IPS-15b (cell line): ENCODE data around the gene TMEM50A.
A peak's percentile ranks its signal among the peaks of the same experiment; 100 is the strongest.
"Not testable (repeated sequence)": the region's sequence is repeated elsewhere in the genome, so short reads cannot be mapped to it uniquely, and the experiment has no call there.

ENCODE experiments used
- H3K27me3 ChIP-seq: one replicate; pipeline ENCODE4 v1.6.1; 2013; ENCODE audit warnings: low read length; ENCODE audit not compliant: control insufficient read depth, insufficient read depth
- H3K36me3 ChIP-seq: one replicate; pipeline ENCODE4 v1.6.1; 2013; ENCODE audit warnings: low read length; ENCODE audit not compliant: control insufficient read depth, insufficient read depth
- H3K4me1 ChIP-seq: one replicate; pipeline ENCODE4 v1.6.1; 2013; ENCODE audit warnings: mild to moderate bottlenecking, low read length; ENCODE audit not compliant: control insufficient read depth, insufficient read depth
- H3K4me3 ChIP-seq: one replicate; pipeline ENCODE4 v1.5.1; 2013; ENCODE audit warnings: low read depth, low read length
- H3K9ac ChIP-seq: one replicate; pipeline ENCODE4 v1.6.1; 2013; ENCODE audit warnings: low read depth, mild to moderate bottlenecking, low read length
- H3K9me3 ChIP-seq: one replicate; pipeline ENCODE4 v1.6.1; 2013; ENCODE audit warnings: mild to moderate bottlenecking, low read length; ENCODE audit not compliant: control insufficient read depth, insufficient read depth

Gene TMEM50A

DNA sequence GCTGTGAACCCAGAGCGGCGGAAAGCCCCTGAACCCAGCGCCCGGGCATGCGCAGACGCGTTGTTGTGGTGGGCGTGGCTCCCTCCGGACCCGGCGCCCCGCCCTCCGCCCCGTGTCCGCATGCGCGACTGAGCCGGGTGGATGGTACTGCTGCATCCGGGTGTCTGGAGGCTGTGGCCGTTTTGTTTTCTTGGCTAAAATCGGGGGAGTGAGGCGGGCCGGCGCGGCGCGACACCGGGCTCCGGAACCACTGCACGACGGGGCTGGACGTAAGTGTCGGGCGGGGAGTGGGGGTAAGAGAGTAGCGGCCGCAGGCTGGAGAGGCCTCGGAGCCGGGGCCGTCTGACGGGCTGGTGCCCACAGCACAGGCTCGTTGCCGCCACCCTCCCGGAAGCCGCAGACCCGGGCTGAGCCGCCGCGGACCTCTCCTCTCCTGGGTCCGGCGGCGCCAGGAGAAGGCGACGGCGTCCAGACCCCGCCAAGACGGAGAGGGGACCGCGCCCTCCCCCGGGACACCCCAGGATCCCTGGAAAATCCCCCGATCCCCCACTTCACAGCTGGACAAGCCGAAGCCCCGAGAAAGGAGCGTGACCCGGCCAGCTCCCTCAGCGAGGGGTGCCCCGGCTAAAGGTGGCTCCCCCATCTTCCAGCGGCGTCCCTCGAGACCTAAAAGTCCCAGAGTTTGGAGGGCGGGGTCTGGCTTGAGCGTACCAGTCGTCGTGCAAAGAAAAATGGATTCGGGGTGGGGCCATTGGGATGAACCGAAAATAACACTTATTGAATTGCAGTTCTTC is at the start of gene TMEM50A:
TSS of gene TMEM50A (plus strand) at position 147 of the 794 bp plus-strand sequence. CDS start 2,153 bp downstream, outside the sequence.
- H3K9me3 ChIP-seq: no peaks in the 10 kb centered on the region
- H3K36me3 ChIP-seq: no peaks in the 10 kb centered on the region
- H3K4me3 ChIP-seq: peak within 1 kb of the TSS; percentile 85
- H3K27me3 ChIP-seq: no peaks in the 10 kb centered on the region
- peaks cover 3% of the 10 kb centered on the region for H3K4me1 ChIP-seq
- peak within 1 kb of the TSS; percentile 87 for H3K9ac ChIP-seq

DNA sequence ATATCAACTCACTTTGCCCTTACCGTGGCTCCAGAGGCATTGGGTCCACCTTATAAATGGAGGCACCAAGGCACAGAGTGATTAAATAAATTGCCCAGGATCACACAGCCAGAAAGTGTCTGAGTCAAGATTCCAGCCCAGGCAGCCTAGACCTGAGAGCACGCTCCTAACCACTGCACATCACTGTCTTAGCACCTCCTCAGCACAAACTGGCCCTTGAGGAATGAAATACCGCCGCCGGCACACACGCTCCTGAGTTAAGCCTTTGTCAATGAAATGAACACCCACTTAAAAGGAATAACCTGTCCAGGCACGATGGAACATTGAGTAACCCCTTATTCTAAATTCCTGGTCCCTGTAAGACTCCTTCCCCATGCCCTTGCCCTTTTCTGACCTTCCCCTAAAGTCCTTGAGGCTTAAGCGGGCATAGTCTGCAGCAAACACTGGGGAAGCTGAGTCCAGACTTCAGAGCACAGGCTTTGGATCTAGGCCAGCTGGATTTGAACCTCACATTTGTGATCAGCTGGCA is 49.5 kb upstream of the TMEM50A start:
- H3K4me3 ChIP-seq, H3K36me3 ChIP-seq, H3K9me3 ChIP-seq, H3K4me1 ChIP-seq, H3K9ac ChIP-seq, H3K27me3 ChIP-seq: not testable (repeated sequence)

DNA sequence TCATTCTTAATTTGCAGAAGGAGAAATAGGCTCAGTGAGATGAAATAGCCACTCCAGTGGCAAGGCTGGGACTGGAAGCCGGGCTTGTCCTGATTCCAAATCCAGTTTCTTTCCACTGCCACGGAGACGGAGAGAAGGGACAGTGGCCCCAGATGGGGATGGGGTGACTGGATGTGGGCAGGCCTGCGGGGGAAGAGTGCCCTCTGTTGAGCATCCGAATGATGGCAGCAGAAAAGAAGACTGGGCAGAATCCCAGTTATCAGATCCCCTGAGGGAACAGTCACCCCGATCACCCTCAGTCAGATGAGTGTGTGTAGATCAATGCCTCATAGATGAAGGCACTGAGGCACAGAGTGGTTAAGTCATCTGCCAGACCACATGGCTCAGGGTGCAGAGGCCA is 48.1 kb upstream of the TMEM50A start:
- not testable (repeated sequence) for H3K9me3 ChIP-seq, H3K9ac ChIP-seq, H3K27me3 ChIP-seq

DNA sequence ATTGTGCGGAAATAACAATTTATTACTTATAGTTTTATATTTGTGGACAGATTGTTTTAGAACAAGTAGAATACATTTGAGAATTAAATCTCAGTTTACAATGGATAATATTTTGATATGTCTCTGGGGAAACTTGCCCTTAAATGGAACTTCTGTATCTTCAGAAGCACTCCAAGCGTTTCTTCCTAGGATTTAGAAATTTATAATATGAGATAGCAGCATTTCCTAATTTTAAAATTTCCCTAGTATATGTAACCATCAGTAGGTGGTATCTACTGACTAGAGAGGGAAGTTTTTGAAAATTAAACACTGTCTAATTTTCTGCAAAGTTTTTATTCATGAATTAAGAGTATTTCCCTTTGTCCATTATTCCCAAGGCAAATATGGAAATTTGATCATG is 44.7 kb upstream of the TMEM50A start:
- not testable (repeated sequence) for H3K36me3 ChIP-seq, H3K4me1 ChIP-seq, H3K4me3 ChIP-seq, H3K9ac ChIP-seq, H3K27me3 ChIP-seq, H3K9me3 ChIP-seq

More for the DNA sequence above, 48.1 kb upstream of the TMEM50A start:
- not testable (repeated sequence) for H3K4me3 ChIP-seq, H3K4me1 ChIP-seq, H3K36me3 ChIP-seq

DNA sequence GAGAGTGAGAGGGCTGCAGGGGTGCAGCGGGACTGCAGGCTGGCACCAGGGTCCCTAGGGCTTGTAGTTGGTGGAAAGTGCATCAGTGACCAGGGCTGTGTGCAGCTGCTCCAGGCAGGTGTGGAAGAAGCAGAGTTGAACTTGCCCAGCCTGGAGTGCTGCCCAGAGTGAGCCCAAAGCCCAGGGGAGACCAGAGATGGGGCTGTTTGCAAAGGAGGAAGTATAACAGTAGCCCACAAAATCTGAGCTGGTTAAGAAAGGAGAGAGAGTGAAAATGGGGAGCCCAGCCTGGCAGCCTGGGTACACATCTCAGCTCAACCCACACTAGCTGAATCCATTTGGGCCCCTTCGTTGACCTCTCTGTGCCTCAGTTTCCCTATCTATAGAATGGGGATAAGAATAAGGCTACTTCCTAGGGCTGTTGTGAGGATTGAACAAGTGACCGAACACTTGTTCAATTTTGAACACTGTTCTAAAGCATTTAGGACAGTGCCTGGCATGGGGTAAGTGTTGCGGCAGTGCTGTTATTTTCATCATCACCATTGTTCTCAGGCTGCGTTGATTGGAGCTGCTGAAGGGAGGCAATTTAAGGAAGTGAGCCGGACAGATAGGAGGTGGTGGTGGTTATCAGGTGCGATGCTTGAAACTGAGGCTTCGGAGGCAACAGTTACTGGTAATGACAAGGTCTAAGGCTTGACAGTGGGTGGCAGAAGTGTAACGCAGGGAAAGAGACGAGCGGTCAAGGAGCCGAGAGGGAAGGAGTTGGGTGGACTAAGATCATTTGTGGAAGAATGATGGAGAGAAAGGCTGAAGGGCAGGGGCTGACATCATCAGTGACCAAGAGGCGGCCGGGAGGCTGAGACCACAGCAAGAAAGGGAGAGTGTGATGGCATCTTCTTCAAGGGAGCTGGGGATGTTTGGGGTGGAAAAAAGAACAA is 43.0 kb upstream of the TMEM50A start:
- H3K27me3 ChIP-seq, H3K9me3 ChIP-seq, H3K9ac ChIP-seq, H3K36me3 ChIP-seq, H3K4me3 ChIP-seq, H3K4me1 ChIP-seq: not testable (repeated sequence)

DNA sequence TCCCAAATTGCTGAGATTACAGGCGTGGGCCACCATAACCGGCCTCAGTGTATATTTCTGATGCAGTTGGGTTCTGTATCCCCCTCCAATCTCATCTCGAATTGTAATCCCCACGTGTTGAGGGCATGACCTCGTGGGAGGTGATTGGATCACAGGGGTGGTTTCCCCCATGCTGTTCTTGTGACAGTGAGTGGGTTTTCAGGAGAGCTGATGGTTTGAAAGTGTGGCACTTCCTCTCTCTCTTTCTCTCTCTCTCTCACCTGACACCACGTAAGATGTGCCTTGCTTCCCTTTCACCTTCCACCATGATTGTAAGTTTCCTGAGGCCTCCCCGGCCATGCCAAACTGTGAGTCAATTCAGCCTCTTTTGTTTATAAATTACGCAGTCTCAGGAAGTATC is 41.6 kb upstream of the TMEM50A start:
- H3K4me1 ChIP-seq, H3K27me3 ChIP-seq, H3K9ac ChIP-seq, H3K9me3 ChIP-seq, H3K36me3 ChIP-seq, H3K4me3 ChIP-seq: not testable (repeated sequence)

DNA sequence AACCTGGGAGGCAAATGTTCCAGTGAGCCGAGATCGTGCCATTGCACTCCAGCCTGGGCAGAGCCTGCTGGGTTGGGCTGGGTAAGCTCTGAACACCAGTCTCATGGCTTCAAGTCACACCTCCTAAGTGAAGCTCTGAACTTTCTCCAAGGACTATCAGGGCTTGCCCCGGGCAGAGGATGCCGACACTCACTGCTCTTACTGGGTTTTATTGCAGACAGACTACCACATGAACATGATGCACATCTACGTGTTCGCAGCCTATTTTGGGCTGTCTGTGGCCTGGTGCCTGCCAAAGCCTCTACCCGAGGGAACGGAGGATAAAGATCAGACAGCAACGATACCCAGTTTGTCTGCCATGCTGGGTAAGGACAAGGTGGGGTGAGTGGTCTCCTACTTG is 37.4 kb upstream of the TMEM50A start:
- H3K4me1 ChIP-seq, H3K9ac ChIP-seq, H3K9me3 ChIP-seq, H3K36me3 ChIP-seq, H3K27me3 ChIP-seq, H3K4me3 ChIP-seq: not testable (repeated sequence)

DNA sequence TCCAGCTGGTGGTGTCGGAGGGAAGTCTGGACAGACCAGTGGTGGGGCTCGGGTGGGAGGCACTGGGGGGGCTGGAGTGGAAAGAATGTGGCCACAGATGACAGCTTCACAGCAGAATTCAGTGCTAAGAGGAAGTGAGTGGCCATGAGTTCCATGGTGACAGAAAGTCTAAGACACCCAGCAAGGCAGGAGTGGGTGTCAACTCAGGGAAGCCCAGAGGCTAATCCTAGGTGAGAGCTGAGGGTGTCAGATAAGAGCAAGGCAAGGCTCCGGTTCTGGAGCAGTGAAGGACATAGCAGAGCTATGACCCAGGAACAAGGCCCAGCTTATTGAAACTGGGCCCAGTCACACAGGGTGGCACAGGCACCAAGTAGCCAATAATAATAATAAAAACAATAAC is 35.8 kb upstream of the TMEM50A start:
- H3K9me3 ChIP-seq, H3K27me3 ChIP-seq, H3K4me1 ChIP-seq, H3K36me3 ChIP-seq, H3K9ac ChIP-seq, H3K4me3 ChIP-seq: not testable (repeated sequence)

DNA sequence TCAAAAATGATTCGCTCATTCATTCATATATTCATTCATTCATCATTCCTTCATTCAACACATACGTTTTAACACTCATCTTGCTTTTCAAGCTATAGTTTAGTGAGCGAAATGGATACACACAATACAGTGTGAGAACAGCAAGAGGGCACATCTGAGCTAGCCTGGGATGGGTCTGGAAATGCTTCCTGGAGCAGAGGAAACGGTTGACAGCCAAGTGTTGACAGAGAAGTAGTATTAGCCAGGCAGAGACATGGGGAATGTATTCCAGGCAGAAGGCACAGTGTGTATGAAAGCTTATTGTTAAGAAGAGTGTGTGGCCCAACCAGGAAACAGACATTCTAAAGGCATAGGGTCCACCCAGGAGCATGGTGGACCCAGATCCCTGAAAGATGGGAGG is 33.2 kb upstream of the TMEM50A start:
- H3K27me3 ChIP-seq, H3K36me3 ChIP-seq, H3K9me3 ChIP-seq, H3K4me3 ChIP-seq, H3K4me1 ChIP-seq, H3K9ac ChIP-seq: not testable (repeated sequence)

DNA sequence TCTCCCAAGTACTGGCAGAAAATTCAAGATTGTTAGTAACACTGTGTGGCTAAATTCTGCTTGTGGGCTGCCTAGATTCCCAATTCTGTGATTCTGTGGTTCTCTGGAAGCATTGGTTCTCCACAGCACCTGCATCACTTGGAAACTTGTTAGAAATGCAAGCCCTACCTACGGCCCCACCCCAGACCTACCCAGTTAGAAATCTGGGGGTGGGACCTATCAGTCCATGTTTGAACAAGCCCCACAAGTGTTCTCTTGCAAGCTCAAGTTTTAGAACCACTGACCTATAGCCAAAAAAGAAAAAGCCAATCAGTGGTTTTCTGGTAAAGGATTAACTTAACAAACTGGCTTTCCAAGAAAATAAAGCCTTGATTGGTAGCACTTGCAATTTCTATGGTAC is 30.0 kb upstream of the TMEM50A start:
- H3K27me3 ChIP-seq, H3K4me3 ChIP-seq, H3K9ac ChIP-seq, H3K9me3 ChIP-seq, H3K4me1 ChIP-seq, H3K36me3 ChIP-seq: not testable (repeated sequence)

DNA sequence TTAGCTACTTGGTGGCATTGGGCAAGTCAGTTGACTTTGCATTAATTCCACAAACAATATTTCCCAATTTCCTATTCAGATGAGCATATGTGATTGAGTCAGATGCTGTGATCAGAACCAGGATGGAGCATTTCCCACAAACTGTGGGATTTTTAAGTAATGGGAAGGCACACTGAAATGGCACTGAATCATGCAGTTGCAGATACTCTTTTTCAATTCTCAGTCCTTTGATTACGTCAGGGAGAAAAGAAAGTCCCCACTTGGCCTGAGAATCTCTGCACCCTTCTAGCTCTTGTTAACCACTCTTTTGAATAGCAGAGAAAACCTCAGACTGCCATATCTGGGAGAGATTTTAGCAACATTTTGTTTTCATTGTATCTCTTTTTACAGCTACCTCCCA is 29.0 kb upstream of the TMEM50A start:
- not testable (repeated sequence) for H3K4me1 ChIP-seq, H3K9ac ChIP-seq, H3K9me3 ChIP-seq, H3K36me3 ChIP-seq, H3K4me3 ChIP-seq, H3K27me3 ChIP-seq

DNA sequence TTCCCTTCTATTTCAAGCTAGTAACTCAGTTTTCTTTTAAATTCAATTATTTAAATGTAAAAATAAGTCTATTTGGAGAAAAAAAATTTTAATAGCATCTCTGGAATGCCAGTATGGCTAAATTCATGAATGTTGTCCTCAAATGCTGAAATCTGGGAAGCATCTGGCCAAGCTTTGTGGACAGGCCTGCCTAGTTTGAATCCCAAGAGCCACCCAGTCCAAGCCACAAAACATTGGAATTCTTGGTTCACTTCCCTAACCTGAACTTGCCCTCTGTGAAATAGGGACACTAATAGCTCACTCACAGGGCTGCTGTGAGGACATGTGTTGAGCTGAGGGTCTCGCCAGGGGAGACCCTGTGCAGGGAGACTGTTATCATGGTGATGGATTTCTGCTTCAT is 28.6 kb upstream of the TMEM50A start:
- not testable (repeated sequence) for H3K4me1 ChIP-seq, H3K27me3 ChIP-seq, H3K9ac ChIP-seq, H3K4me3 ChIP-seq, H3K9me3 ChIP-seq, H3K36me3 ChIP-seq
